ENCODE data around the gene FAM72D.
"Not testable (repeated sequence)": the region's sequence is repeated elsewhere in the genome, so short reads cannot be mapped to it uniquely, and the experiment has no call there.

FAM72D gene

DNA sequence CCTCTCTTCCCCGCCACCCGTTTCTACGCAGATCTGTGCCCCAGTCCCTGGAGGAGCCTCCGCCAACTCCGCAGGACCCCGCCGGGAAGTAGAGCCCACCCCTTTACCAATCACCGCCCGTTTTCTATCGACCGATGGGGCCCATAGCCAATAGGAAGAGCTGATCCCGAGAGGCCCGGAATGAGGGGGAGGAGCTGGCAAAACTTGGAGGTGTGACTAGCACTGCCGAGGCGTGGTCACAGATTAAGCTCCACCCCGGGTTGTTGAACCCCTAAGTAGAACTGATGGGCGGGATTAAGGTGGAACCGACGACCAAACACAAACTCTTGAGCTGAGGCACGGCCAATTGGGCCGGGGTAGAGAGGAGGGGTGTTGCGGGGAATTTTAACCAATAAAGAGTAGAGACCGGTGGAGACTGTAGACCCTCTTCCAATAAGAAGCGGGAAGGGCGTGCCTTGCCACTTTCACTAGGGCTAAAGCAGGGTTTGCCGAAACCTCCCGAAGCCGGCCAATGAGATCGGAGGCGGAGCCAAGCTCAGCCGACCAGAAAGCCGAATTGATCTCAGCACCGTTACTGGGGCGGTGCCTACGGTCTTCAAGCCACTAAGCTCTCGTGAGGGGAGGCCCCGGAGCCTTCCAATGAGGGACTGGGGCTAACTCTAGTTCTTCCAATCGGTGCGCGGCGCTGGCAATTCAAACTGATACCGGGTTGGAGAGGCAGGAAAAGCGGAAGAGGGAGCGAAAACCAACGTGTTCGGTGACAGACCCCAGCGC, at the start of gene FAM72D, which contains the start of gene SRGAP2B:
TSS of gene FAM72D (plus strand) at position 691 of the 774 bp plus-strand sequence. CDS start 874 bp downstream, outside the sequence.
TSS of gene SRGAP2B (minus strand) at position 45 of the 774 bp plus-strand sequence. CDS start 2,427 bp downstream, outside the sequence.
- DNase-seq, result not testable (repeated sequence)

DNA sequence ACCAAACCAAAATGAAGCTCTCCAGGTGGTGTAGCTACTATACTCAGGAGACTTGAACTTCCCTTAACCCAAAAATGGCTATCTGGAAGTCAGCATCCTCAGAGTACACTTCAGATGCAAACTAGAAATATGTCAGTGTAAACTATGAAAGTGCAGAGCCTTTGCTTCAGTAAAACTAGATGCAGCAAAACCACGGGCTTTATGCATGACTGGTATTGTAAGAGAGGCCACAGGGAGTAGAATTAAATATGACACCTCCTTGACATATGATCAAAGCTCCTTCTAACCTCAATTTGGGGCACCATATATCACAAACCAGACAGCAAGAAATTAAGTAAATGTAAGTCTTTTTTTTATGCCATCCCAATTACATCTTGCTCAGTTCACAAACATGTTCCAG, 48.2 kb upstream of the FAM72D start:
- not testable (repeated sequence) for DNase-seq

DNA sequence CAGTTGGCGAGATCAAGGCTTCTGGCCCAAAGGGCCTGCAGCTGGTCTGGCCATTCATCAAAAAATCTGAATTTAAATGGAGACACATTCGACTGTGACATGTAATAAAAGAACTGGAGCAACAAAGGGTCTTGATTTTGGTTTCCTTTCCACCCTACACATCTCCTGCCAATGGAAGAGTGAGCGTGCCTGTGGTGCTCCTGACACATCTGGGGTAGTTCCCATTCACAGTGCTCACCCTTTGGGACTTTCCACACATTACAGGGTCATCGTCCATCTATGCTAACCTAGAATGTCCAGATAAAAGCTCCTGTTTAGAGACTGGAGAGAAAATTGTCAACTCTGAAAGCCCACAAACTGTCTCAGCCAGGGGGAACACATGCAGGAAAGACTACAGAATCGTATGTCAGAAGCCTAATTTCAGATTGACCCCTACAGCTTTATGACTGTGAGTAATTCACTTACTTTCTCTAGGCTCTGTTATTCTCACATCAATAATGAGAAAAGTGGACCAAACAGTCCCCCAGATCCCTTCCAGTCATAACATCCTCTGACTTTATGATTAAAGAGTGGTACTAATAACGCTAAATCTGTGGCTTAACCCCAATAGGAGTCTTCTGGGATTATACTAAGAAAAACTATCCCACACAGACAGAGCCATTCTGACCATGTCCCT, 47.5 kb upstream of the FAM72D start:
- not testable (repeated sequence) for DNase-seq

DNA sequence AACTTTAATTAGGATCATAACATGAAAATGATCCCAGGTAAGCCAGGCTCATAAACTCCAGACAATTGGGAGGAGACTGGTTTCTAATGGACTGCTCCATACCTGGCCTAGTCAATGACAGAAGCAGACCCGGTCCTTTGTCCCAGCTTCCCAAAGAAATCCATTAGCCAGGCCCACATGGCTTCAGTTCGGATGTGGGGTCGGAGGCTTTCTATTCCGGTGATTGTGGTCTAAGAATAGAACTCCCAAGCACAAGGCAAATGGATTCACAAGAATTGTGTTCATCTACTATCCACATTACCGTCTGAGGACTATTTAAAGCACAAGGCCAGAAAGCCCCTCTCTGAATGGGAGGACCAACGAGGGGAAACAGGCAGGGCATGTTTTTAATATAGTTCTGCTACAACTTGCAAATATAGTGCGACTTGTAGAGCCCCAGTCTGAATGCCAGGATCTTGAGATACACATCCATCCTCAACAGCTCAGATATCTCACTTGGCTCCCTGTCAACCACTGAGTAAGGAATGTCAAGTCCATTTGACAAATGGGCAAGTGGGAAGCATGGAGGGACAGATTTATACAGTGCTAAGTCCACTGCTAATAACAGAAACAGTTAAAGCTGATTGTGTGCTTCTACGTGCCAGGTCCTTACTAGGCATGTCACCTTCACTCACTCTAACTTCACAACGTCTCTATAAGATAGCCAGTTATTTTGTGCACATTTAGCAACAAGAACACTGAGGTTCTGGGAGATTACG, 43.6 kb upstream of the FAM72D start:
- not testable (repeated sequence) for DNase-seq

DNA sequence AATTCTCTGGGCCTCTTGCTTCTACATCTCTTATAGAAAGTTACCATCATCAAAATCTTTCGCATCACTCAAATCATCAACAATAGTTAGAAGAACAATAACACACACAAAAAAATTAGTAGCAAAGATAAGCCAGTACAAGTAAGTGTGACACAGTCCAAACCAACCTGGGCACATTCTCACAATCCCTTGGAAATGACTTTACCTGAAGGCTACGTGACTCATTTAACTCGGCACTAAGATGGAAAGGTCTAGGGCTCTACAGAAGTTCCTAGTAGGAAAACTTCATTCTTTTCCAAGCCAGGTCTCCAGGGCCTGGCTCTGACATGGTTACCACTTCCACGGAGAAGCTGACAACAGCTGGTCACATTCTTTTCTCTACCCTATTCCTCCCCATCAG, 42.3 kb upstream of the FAM72D start:
- not testable (repeated sequence) for DNase-seq

DNA sequence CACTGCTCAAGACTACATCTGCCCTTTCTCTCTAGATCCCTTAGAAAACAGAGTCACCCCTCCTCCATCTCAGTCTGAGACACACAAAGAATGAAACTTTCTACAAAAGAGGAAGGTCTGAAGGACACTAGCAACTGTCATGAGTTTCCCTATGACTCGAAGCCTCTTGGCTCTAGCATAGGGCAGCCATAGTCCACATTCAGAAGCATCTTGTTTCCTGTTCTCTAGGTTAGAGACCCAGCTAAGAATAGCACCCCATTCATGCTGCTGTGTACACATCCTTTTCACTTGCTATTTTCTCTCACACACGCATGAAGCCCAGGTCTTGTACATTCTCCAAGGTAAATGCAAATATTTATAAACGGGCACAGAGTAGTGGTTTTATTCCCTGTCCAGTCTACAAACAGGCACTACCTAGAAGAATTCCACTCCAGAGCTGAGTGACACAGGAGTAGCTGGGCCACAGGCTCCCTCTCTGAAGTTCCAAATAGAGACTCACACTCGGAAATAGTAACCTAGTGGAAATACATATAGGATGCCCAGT, 40.5 kb upstream of the FAM72D start:
- not testable (repeated sequence) for DNase-seq

DNA sequence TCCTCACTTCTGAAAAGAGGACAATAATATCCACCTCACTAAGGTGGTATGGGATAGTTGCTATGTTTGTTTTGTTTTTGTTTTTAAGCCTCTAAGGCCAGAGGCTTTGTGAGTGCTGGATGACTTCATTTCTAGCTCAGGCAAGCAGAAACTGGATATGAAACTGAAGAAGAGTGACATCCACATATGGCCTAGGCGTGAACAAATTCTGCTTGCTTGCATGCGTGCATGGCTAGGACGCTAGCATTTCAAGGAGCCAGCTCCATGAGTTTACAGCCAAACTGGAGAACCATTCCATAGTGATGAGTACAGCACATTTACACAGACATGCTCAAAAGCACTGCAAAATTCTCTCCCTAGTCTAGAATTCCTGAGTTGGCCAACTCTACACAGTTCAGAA, 37.6 kb upstream of the FAM72D start:
- DNase-seq, result not testable (repeated sequence)

DNA sequence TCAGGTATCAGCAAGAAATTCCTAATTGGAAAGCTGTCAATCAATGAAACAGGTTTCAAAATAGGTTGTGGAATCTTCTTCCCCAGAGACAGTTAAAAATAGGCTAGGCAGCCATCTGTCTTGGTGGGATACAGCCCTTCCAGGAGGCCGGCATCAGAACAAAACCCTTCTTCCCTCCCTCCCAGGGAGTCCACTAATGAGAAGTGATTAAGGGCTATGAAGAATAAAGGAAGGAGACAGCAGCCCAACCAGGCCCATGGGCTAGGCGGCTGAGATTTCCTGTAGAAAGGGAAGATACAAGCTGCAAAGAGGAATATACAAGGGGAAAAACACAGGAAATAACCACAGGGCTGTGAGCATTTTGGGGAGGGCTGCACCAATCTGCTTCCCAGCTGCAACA, 32.5 kb upstream of the FAM72D start:
- DNase-seq, result not testable (repeated sequence)

DNA sequence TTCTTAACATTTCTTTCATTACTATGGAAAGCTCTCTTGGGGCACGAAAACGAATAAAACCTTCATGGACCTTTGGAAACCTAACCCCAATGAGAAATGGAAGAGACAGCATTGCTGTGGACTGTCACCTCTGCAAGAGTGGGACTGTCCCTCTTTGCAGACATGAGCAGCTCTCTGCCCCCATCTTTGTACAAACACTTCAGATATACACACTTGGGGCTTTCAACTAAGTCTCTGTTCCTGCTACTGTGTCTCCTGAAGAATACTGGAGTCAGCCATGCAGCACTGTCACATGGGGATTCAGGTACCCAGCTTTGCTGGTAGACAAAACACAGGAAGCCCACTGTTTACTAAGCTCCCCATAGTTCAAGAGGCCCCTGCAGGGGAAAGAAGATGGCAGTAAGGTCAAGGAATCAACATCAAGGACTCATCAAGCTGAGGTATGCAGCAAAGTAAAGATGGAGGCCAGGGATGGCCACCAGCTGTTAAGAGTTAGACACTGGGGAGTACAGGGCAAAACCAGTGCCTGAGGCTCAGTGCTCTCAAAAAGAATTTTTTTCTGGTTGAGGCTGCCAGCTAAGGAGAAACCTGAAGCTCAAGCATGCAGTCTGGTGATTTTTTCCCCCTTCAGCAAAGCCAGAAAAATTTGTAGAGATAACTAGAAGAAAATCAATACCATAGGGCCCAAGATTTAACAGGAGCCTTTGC, 31.7 kb upstream of the FAM72D start:
- DNase-seq, result not testable (repeated sequence)

DNA sequence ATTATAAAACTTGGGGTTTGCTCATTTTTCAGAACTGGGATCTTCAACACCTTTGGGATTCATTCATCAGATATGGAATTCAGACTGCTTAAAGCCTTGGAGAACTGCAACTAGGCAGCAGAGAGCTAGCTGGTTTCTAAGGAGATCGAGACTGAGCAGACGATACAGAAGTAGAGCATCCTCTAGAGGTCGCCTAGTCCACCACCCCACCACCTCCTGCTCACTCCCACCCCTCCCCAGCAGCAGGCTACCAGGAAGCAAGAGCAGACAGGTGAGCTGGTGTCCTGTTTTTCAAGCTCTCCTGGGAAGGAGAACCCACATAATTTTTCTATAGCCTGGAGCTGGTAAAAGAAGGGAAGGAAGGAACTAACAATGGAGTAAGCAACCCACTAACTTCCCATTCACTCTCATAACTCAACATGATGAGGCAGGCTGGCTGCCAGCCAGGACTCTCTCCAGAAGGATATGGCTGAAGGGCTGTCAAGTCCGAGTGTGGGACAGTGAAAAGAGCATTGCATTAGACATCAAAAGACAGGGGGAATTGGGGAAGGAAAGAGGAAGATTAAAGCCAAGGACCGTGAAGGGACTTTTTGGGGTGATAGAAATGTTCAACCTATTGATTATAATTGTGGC, 30.5 kb upstream of the FAM72D start:
- DNase-seq, result not testable (repeated sequence)

DNA sequence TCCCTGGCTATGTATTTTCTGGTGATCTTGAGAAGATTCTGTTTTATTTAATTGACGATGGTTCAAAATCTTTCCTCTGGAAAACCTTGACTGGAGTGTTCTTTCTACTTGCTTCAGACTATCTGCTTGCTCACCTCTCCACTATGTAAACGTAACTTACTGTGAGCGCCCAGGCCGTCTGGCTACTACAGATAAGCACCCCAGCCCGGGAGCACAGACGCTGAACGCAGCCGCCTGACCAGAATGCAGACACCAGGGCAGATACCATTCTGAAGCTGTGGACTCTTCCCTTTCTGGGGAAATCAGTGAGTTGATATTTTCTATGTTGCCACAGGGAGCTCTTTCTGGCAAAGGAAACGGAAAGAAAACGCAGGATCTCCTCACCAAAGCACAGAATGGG, 29.3 kb upstream of the FAM72D start:
- not testable (repeated sequence) for DNase-seq

DNA sequence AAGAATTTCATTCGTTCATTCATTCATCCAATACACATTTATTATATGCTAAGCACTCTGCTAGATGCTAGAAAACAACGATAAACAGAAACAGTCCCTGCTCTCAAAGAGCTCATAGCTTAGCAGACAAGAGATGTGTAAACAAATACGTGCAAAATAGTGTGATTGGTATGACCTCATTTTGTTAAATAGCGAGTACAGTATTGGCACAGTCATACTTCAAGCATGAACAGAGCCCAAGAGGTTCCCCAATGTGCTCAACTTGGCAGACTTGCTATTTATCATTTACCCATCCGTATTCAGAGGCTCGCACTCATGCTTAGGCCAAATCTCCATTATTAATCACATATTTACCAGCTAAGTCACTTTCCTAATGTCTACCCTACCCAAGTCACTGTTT, 24.2 kb upstream of the FAM72D start:
- DNase-seq, result not testable (repeated sequence)

DNA sequence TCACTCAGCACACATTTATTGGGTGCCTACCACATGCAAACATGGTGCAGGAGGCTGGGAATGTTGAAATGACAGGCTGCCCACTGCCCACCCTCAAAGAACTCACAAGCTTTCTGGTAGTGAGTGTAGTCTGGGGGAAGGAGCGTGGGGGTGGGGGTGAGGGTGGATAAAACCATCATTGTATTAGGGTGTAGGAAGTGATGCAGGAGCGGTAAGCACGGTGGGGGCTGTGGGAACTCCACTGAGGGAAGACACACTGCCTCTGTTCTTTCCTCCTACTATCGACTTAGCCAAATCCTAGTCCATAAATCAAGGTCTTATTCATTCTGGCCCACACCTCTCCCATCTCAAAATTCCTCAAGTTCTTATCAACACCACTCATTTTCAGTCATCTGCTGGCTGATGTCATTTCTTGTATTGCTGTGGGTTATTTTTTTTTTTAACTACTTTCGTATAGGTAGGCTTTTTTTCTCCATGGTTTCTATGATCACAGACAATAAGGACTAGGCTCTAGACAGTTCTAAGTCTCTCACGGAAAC, 21.7 kb upstream of the FAM72D start:
- not testable (repeated sequence) for DNase-seq

DNA sequence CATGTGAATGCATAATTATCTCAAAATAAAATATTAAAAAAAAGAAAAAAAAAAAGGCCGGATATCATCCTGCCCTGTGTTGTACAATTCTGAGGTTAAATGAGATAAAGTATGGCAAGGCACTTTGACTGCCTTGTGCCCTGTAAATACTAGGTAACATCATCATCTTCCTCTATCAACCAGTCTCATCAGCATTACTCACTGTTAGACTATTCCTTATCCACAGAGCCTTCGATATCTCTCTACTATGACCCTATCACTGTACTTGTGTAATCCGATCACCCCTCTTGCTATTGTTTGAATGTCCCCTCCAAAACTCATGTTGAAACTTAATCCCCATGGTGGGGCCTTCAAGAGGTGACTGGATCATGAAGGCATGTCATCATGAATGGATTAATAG, 18.9 kb upstream of the FAM72D start:
- not testable (repeated sequence) for DNase-seq

DNA sequence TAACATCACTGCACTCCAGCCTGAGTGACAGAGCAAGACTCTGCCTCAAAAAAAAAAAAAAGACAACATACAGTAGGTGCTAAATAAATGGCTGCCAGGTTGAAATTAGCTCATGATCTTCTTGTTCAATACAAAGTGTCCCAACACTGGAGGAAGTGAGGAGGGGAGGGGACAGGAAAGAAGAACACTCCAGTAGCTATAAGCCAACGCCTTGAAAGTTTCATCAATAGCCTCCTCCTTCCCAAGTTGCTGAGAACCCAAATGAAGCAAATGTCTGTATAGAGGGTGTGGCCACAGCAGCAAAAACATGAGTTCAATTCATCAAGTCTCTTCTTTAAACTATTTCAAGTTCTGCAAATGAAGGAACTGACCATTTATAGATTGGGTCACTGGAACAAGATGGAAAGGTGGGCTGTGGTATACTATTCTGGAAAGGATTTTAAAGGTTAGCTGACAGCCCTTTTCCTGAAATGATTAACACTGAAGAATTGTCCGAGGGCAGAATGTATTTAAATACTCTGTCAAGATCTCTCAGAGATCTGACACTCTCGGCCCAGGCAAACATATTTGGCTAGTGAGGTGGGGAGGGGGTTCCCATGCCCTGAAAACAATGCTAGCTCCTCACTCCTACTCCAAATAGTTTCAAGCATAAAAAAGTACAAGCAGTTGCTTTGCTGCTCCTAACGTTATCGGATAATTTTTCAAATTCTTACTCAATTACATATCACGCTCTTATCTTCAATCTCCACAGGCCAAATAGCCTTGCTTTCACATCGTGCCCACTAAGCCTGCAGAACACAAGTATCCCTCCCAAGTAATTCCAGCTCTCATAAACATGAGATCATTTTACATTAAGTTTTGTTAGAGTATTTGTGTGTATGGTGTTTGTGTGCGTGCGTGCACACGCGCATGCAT, 17.6 kb upstream of the FAM72D start:
- DNase-seq, result not testable (repeated sequence)

DNA sequence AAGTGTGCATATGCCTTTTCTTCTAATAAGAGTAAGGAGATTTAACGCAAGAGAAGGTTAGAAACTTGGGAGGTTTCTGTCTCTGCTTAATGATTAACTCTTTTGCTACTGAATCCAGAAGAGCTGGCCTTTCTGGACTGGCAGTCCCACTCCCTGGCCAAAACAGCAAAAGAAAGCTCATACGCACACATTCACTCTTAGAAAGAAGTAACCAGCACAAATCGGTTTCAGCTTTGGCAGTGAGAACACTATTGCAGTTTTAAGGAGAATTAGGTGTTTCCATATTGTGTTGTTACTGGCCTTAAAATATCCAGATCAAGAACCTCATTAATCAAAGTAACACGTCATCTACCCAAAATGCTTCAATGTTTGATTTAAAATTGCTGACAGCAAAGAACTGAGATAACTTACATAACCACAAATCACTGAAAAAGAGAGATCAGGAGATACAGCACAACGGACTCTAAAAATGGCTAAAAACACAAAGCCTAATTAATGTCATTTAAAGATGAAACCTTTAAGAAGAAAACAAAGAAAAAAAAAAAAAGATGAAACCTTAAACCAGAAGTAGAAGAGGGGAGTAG, 16.9 kb upstream of the FAM72D start:
- not testable (repeated sequence) for DNase-seq

DNA sequence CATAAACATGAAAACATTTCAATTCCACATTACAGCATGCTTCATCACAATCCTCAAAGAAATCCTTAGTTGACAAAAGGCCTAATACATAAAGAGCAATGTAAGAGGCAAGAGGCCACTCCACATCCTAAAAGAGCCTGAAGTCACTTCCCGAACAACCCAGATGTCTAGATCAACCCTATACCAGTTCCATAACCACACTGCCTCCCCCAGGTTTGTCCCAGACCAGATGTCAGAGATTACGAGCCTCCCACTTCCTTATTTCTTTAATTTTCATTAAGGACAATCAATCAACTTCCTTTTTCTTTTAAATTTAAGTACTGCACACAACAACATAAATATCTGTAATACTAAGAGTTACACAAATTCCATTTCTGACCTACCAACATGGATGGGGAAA, 16.0 kb upstream of the FAM72D start:
- not testable (repeated sequence) for DNase-seq

DNA sequence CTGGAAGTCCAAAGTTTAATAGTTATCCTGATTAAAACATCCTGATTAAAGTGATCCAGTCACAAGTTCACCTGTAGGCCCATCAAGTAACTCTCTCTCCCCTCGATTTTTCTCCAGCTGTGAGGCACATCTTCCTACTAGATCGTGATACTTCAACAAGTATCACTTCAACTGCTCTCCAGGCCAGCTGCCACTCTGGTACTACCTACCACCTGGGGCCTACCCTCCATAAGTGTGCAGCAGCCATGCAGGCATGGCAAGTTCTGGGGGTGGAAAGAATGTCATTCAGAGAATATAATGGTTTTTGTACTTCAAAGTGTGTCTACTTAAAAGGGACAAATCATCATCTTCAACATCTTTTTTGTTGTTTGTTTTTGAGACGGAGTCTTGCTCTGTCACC, 15.6 kb upstream of the FAM72D start:
- DNase-seq, result not testable (repeated sequence)

DNA sequence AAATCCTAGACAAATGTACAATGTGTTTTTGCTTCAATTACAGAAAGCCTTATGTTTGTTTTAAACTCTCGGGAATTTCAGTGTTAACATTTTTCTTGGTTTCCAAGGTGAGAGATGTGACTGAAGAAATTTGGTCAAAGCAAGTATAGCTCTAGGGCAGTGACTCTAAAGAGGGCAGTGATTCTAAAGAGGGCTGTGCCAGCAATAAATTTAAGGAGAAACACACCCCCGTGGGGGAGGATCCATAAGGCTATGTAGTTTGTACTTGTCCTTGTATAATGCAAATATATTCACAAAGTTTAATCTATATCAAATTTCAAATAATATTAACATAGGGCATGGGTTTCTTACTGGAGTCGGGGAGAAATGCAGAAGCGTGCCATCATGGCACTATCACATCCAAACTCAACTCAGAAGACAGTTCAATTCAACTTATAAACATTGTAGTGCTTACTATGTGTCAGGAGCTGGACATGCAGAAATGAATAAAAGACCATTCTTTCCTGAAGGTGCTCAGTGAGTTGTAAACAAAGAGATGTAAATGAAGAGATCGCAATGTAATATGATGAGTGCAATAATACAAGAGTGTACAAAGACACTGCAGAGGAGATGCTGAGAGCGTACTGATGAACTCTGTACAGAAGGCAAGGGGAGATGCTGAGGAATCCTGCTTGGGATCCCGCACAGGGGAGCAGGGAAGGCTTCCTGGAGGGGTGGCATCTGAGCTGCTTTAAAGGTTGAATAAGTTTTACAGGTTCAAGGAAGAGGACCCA, 13.1 kb upstream of the FAM72D start:
- DNase-seq, result not testable (repeated sequence)
